ENCODE results near the gene CEACAM5.
"Not testable (repeated sequence)": the region's sequence is repeated elsewhere in the genome, so short reads cannot be mapped to it uniquely, and the experiment has no call there.

CEACAM5 gene

DNA sequence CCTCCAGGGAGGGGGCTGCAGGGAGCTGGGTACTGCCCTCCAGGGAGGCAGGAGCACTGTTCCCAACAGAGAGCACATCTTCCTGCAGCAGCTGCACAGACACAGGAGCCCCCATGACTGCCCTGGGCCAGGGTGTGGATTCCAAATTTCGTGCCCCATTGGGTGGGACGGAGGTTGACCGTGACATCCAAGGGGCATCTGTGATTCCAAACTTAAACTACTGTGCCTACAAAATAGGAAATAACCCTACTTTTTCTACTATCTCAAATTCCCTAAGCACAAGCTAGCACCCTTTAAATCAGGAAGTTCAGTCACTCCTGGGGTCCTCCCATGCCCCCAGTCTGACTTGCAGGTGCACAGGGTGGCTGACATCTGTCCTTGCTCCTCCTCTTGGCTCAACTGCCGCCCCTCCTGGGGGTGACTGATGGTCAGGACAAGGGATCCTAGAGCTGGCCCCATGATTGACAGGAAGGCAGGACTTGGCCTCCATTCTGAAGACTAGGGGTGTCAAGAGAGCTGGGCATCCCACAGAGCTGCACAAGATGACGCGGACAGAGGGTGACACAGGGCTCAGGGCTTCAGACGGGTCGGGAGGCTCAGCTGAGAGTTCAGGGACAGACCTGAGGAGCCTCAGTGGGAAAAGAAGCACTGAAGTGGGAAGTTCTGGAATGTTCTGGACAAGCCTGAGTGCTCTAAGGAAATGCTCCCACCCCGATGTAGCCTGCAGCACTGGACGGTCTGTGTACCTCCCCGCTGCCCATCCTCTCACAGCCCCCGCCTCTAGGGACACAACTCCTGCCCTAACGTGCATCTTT is 7.8 kb upstream of the CEACAM5 start:
- no peak for DNase-seq (ENCODE audit: low spot score)

DNA sequence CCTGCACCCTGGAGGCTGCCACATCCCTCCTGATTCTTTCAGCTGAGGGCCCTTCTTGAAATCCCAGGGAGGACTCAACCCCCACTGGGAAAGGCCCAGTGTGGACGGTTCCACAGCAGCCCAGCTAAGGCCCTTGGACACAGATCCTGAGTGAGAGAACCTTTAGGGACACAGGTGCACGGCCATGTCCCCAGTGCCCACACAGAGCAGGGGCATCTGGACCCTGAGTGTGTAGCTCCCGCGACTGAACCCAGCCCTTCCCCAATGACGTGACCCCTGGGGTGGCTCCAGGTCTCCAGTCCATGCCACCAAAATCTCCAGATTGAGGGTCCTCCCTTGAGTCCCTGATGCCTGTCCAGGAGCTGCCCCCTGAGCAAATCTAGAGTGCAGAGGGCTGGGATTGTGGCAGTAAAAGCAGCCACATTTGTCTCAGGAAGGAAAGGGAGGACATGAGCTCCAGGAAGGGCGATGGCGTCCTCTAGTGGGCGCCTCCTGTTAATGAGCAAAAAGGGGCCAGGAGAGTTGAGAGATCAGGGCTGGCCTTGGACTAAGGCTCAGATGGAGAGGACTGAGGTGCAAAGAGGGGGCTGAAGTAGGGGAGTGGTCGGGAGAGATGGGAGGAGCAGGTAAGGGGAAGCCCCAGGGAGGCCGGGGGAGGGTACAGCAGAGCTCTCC is 6.9 kb upstream of the CEACAM5 start:
- no peak for DNase-seq (ENCODE audit: low spot score)

DNA sequence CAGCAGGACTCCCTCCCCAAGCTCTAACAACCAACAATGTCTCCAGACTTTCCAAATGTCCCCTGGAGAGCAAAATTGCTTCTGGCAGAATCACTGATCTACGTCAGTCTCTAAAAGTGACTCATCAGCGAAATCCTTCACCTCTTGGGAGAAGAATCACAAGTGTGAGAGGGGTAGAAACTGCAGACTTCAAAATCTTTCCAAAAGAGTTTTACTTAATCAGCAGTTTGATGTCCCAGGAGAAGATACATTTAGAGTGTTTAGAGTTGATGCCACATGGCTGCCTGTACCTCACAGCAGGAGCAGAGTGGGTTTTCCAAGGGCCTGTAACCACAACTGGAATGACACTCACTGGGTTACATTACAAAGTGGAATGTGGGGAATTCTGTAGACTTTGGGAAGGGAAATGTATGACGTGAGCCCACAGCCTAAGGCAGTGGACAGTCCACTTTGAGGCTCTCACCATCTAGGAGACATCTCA is 6.2 kb upstream of the CEACAM5 start:
- no peak for DNase-seq (ENCODE audit: low spot score)

DNA sequence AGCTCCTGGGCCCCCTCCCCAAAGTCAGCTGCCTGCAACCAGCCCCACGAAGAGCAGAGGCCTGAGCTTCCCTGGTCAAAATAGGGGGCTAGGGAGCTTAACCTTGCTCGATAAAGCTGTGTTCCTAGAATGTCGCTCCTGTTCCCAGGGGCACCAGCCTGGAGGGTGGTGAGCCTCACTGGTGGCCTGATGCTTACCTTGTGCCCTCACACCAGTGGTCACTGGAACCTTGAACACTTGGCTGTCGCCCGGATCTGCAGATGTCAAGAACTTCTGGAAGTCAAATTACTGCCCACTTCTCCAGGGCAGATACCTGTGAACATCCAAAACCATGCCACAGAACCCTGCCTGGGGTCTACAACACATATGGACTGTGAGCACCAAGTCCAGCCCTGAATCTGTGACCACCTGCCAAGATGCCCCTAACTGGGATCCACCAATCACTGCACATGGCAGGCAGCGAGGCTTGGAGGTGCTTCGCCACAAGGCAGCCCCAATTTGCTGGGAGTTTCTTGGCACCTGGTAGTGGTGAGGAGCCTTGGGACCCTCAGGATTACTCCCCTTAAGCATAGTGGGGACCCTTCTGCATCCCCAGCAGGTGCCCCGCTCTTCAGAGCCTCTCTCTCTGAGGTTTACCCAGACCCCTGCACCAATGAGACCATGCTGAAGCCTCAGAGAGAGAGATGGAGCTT is 4.7 kb upstream of the CEACAM5 start:
- DNase-seq (ENCODE audit: low spot score): no peak

DNA sequence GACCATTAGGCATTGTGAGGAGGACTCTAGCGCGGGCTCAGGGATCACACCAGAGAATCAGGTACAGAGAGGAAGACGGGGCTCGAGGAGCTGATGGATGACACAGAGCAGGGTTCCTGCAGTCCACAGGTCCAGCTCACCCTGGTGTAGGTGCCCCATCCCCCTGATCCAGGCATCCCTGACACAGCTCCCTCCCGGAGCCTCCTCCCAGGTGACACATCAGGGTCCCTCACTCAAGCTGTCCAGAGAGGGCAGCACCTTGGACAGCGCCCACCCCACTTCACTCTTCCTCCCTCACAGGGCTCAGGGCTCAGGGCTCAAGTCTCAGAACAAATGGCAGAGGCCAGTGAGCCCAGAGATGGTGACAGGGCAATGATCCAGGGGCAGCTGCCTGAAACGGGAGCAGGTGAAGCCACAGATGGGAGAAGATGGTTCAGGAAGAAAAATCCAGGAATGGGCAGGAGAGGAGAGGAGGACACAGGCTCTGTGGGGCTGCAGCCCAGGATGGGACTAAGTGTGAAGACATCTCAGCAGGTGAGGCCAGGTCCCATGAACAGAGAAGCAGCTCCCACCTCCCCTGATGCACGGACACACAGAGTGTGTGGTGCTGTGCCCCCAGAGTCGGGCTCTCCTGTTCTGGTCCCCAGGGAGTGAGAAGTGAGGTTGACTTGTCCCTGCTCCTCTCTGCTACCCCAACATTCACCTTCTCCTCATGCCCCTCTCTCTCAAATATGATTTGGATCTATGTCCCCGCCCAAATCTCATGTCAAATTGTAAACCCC is 2.8 kb upstream of the CEACAM5 start:
- DNase-seq (ENCODE audit: low spot score): no peak

DNA sequence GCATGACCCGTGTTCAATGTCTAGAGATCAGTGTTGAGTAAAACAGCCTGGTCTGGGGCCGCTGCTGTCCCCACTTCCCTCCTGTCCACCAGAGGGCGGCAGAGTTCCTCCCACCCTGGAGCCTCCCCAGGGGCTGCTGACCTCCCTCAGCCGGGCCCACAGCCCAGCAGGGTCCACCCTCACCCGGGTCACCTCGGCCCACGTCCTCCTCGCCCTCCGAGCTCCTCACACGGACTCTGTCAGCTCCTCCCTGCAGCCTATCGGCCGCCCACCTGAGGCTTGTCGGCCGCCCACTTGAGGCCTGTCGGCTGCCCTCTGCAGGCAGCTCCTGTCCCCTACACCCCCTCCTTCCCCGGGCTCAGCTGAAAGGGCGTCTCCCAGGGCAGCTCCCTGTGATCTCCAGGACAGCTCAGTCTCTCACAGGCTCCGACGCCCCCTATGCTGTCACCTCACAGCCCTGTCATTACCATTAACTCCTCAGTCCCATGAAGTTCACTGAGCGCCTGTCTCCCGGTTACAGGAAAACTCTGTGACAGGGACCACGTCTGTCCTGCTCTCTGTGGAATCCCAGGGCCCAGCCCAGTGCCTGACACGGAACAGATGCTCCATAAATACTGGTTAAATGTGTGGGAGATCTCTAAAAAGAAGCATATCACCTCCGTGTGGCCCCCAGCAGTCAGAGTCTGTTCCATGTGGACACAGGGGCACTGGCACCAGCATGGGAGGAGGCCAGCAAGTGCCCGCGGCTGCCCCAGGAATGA is 1.5 kb upstream of the CEACAM5 start:
- DNase-seq (ENCODE audit: low spot score): peak; percentile 51

DNA sequence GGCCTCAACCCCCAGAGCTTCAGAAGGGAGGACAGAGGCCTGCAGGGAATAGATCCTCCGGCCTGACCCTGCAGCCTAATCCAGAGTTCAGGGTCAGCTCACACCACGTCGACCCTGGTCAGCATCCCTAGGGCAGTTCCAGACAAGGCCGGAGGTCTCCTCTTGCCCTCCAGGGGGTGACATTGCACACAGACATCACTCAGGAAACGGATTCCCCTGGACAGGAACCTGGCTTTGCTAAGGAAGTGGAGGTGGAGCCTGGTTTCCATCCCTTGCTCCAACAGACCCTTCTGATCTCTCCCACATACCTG is 969 bp upstream of the CEACAM5 start:
- DNase-seq (ENCODE audit: low spot score): no peak

DNA sequence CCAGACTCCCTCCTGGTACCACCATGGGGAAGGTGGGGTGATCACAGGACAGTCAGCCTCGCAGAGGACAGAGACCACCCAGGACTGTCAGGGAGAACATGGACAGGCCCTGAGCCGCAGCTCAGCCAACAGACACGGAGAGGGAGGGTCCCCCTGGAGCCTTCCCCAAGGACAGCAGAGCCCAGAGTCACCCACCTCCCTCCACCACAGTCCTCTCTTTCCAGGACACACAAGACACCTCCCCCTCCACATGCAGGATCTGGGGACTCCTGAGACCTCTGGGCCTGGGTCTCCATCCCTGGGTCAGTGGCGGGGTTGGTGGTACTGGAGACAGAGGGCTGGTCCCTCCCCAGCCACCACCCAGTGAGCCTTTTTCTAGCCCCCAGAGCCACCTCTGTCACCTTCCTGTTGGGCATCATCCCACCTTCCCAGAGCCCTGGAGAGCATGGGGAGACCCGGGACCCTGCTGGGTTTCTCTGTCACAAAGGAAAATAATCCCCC is 505 bp upstream of the CEACAM5 start:
- DNase-seq (ENCODE audit: low spot score): no peak

DNA sequence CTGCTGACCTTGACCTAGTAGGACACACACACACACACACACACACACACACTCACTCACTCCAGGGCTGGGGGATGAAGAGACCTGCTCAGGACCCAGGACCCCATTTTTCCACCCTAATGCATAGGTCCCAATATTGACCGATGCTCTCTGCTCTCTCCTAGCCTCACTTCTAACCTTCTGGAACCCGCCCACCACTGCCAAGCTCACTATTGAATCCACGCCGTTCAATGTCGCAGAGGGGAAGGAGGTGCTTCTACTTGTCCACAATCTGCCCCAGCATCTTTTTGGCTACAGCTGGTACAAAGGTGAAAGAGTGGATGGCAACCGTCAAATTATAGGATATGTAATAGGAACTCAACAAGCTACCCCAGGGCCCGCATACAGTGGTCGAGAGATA is 1.1 kb downstream of the CEACAM5 start:
- DNase-seq (ENCODE audit: low spot score): not testable (repeated sequence)

DNA sequence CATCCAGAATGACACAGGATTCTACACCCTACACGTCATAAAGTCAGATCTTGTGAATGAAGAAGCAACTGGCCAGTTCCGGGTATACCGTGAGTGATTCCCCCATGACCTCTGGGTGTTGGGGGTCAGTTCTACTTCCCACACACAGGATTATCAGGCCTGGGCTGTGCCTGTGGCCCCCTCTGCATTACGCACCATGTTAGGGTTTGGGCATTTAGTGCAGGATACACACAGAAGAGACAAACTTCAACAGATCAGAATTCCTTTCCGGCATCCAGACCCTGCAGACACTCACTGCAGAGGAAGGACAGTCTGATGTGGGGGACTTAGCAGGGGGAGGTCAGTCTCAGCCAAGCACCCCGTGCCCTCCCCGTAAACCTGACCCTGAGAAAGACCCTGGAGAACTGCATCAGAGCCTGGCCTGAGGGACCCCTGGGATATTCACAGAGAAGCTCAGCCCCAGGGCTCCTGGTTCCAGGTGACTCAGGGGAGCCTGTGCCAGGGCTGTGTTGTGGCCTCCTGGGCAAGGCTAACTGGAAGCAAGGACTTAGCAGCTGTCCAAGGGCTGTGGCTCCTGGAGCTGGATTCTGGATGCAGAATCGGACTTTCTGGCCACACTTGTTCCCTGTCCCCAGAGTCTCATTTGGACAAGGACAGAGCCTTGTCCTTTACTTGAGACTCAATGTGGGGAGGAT is 1.7 kb downstream of the CEACAM5 start:
- DNase-seq (ENCODE audit: low spot score): no peak

DNA sequence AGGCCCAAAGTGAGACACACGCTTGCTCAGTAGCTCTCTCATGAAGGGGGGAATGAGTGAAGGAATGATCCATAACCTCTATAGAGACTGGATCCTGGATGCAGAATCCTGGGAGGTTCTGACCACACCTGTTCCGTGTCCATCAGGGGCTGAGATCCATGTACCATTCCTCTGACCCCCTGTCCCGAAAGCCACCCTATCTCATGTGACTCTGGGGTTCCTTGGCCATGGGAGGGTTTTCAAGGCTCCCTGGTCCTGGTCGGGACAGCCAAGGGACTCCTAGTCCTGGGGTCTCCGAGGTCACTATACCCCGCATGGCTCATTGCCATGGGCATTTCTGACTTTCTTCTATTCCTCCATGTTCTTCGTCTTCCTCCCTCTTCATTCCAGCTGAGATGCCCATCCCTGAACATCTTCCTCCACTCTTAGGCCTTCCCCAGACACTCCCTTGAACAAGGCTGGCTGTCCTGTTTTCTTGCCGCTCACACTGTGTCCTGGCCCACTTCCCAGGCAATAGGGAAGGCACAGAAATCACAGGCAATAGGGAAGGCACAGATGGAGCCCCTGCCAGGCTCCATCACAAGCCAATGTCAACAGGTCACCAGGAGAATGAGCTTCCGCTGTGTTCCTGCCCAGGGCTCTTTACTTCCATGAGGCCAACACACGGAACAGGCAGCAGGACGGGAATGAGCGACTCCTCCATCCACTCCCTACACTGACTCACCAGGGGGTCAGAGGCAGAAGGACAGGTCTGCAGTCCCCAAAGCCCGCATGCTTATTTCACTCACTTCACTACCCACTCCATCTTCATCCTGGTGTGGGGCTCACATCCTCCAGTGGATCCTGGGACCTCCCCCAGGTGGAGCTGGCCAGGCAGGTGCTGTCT is 3.2 kb downstream of the CEACAM5 start:
- DNase-seq (ENCODE audit: low spot score): no peak

DNA sequence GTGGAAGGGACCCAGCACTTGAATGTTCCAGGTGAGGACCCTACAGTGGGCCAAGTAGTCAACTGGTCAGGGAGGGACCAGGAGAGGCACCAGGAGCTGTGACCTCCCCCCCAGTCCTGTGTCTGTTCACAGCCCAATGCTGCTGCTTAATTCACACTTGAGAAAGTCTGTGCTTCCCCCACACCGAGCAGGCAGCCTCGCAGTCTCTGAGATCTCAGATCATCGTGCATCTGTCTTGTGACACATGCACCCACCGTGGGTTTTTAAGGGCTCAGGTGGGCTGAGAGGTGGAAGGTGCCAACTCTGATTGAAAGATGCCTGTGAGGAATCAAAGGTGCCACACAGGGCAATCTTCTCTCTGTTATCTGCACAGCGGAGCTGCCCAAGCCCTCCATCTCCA is 6.2 kb downstream of the CEACAM5 start:
- DNase-seq (ENCODE audit: low spot score): no peak

DNA sequence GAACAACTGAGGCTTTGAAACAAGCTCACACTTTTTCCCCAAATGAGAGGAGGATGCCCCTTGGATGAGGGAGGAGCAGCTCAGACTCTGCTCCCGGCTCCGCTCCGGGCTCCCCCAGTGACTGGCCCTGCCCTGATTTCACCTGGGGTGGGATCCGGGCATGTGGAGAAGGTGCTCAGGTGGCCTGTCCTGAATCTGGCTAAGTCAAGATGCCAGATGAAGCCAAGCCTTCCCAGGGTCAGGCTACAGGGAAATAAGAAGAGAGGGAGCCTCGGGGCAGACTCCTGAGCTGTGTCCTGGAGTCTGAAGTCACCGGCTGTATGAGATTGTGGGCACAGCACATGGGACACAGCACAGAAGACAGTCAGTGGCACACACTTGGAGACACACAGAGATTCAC is 10.3 kb downstream of the CEACAM5 start:
- DNase-seq (ENCODE audit: low spot score): no peak

DNA sequence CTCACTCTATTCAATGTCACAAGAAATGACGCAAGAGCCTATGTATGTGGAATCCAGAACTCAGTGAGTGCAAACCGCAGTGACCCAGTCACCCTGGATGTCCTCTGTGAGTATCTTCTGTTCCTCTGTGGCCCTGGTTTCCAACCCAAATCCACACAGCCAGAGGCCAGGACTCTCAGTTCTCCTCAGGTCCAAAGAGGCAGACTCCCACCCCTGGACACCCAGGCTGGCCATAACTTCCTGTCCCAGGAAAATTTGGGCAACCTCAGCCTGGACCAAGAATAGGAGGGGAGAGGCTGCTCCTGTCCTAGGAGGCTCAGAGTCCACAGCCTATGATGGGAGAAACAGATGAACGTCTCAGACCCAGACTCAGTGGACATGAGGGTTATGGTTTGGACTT is 11.7 kb downstream of the CEACAM5 start:
- DNase-seq (ENCODE audit: low spot score): no peak

DNA sequence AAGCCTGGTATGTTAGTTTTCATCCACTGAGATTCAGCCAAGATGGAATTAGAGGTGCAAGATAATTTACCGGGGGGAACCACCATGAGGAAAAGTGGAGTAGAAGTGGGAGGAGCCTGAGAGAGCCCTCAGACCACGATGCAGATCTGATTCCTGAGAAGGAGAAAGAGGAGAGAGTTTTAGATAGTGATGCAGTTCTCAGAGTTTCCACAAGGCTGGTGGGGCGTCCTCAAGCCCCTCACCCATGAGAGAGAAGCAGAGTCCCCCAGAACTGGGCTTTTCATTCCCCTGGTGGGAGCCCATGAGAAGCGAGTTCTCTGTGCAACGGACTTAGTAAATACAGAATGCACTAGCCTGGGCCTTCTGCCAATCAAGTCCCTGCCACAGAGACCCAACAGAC is 18.1 kb downstream of the CEACAM5 start:
- DNase-seq (ENCODE audit: low spot score): no peak

DNA sequence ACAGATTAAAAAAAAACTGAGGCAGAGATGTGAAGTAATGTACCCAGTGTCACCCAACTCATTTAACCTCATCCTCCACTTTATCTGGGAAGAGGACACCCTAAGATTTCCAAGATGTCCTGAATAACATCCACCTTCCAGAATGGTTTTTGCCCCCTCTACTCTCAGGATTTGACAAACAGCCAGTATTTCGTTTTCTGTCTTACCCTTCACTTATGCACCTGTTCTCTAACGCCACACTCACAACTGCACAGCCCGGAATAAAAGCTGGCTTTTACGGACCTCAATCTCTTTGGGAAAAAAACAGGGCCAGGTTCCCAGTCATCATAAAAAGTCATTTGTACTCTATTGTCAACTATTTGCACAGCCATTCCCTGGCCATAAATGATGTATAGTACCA is 25.7 kb downstream of the CEACAM5 start:
- no peak for DNase-seq (ENCODE audit: low spot score)

DNA sequence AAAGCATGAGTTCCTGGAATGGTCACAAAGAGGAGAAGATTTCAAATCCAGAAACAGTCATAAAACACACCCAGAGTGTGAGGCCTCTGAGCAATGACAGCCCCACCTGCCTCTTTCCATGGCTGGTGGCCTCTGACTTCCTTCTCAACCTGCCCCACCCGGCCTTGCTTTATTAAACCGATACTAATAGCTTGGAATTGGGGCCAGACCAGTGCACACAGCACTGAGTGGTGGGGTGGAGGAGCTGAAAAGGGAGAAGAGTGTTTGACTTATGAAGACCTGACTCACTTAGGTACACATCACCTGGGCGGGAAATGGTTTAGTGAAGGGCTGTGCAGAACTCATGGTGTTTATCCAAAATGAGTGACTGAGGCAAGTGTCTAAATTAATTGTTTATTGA is 26.2 kb downstream of the CEACAM5 start:
- no peak for DNase-seq (ENCODE audit: low spot score)

DNA sequence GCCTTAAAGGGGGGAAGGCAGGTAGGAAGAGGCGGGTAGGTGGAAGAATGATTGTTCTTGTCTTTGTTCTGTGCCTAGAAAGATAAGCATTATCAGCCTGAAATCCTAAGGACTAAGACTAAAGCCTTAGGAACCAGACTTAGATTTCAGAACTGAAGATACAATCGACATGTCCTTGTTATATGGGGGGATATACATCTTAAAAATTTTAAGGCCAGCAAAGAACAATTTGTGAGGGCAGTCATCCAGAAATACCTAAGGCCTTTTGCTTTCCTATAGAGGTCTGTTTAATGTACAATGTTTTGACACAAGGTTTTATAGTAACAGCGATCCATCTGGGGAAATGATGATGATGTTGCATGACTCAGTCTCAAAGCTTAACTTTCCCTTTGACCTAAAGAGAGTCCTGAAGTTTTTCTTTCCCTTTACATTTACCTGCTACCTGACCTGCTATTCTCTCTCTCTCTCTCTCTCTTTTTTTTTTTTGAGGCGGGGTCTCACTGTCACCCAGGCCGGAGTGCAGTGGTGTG is 26.7 kb downstream of the CEACAM5 start:
- no peak for DNase-seq (ENCODE audit: low spot score)

DNA sequence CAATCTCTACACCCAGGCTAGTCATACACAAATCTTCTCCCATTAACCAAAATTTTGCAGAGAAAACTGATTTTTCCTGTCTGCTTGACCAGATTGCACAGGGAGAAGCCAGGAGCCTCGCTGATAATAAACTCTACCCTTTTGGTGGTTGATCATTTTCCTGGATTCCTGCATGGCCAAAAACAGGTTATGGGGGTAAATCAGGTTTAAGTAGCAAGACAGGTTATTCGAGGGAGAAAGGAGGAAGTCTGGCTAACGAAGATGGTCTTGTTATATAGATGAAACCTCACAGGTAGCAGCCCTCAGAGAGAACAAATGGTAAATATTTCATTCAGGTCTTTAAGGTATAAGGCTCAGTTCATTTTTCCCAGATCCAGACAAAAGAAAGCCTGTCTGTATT is 30.9 kb downstream of the CEACAM5 start:
- no peak for DNase-seq (ENCODE audit: low spot score)

Data from COLO829 (cell line).